ENCODE data around the gene FAM24B.
"Not testable (repeated sequence)": the region's sequence is repeated elsewhere in the genome, so short reads cannot be mapped to it uniquely, and the experiment has no call there.

The FAM24B gene

GRCh38 chr10:122864901-122865300 lies 14.5 kb downstream of the FAM24B start:
- POLR2A ChIA-PET: no interaction called here
- no peak for DNase-seq (ENCODE audit: extremely low spot score)
- CTCF ChIA-PET: no interaction called here
- TF ChIP-seq, protein P1, sequence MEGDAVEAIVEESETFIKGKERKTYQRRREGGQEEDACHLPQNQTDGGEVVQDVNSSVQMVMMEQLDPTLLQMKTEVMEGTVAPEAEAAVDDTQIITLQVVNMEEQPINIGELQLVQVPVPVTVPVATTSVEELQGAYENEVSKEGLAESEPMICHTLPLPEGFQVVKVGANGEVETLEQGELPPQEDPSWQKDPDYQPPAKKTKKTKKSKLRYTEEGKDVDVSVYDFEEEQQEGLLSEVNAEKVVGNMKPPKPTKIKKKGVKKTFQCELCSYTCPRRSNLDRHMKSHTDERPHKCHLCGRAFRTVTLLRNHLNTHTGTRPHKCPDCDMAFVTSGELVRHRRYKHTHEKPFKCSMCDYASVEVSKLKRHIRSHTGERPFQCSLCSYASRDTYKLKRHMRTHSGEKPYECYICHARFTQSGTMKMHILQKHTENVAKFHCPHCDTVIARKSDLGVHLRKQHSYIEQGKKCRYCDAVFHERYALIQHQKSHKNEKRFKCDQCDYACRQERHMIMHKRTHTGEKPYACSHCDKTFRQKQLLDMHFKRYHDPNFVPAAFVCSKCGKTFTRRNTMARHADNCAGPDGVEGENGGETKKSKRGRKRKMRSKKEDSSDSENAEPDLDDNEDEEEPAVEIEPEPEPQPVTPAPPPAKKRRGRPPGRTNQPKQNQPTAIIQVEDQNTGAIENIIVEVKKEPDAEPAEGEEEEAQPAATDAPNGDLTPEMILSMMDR (IDR thresholded peaks at IDR 0.05; ENCODE audit: control extremely low read depth, extremely low read depth, low read depth, missing control alignments): no peak

- ChIA-PET CTCF (no interaction called here), POLR2A (no interaction called here)
- no peak for DNase-seq (ENCODE audit: extremely low spot score)
- TF ChIP-seq, protein P1 (IDR thresholded peaks at IDR 0.05; ENCODE audit: control extremely low read depth, extremely low read depth, low read depth, missing control alignments): no peak
These were observed 15.2 kb downstream of the FAM24B start for GRCh38 chr10:122864194-122864592.

DNA sequence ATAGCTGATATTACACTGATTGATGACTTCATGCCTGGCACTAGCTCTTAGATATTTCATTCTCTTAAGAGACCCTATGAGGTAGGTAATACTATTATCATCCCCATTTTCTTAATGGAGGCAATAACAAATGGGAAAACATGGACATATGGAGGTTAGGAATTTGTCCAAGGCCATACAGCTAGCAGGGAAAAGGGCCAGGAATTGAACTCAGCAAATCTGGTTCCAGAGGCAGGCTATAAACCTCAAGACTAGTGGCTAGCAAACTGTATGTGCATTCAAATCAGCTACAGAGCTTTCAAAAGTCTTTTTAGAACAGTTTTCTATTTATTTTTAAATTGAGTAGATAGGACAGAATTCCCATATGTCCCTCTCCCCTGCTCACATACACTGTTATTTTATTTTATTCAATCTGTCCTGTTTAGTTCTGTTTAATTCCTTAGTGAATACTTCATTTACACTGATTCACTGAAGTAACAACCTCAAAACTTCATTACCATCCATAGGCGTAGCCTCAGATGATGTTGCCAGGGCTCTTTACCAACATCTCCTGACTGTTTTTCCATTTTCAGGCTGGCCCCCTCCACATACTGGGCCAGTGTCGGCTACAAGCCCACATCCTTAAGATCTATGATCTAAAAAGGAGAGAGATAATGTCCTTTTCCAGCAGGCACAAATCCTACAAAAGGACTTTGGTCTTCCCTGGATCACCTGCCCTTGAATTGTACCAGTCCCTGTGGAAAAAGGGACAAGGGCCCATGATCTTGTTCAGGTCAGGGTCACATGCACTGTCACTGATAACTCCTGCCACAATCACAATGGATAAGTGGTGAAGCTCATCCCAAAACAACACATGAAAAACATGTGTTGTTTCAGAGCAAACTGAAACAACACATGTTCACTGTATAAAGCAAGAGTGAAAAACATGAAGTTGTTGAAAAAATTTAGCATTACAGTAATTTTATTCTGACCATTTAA lies 15.9 kb downstream of the FAM24B start:
- no peak for DNase-seq (ENCODE audit: extremely low spot score)
- POLR2A ChIA-PET: no interaction called here
- TF ChIP-seq, protein P1 (IDR thresholded peaks at IDR 0.05; ENCODE audit: control extremely low read depth, extremely low read depth, low read depth, missing control alignments): no peak
- CTCF ChIA-PET: interaction anchor here (0.8 to 1.1 kb wide), 3 partner anchors 10 to 26 kb away, joined by 3 to 13 read pairs (median 5); no protein-coding TSS in a partner anchor

GRCh38 chr10:122861711-122862161 lies 17.6 kb downstream of the FAM24B start:
- TF ChIP-seq, protein P1 (IDR thresholded peaks at IDR 0.05; ENCODE audit: control extremely low read depth, extremely low read depth, low read depth, missing control alignments): no peak
- ChIA-PET CTCF (no interaction called here), POLR2A (no interaction called here)
- DNase-seq (ENCODE audit: extremely low spot score): no peak

- TF ChIP-seq, protein P1 (IDR thresholded peaks at IDR 0.05; ENCODE audit: control extremely low read depth, extremely low read depth, low read depth, missing control alignments): no peak
- ChIA-PET CTCF (no interaction called here), POLR2A (no interaction called here)
- no peak for DNase-seq (ENCODE audit: extremely low spot score)
These were observed 19.9 kb downstream of the FAM24B start for GRCh38 chr10:122859527-122859926.

DNA sequence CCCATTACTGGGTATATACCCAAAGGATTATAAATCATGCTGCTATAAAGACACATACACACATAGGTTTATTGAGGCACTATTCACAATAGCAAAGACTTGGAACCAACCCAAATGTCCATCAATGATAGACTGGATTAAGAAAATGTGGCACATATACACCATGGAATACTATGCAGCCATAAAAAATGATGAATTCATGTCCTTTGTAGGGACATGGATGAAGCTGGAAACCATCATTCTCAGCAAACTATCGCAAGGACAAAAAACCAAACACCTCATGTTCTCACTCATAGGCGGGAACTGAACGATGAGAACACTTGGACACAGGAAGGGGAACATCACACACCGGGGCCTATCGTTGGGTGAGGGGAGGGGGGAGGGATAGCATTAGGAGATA lies 21.3 kb downstream of the FAM24B start:
- DNase-seq (ENCODE audit: extremely low spot score); CTCF ChIA-PET; POLR2A ChIA-PET: not testable (repeated sequence)

DNA sequence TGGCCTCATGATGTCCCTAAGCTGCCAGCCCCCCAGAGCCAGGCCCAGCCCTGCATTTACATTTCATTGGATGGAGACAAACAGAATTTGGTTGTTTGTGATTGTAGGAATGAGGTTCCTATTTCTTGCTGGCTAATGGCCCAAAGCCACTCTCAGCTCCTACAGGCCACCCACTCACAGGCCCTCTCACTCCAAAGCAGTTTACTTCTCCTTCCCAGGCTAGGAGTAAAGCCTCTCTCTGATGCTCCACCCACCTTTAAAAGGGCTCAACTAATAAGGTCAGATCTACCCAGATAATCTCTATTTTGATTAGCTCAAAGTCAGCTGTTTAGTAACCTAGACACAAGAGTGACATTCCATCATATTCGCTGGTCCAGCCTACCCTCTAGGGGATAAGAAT lies 22.5 kb downstream of the FAM24B start:
- no peak for DNase-seq (ENCODE audit: extremely low spot score)
- TF ChIP-seq, protein P1 (IDR thresholded peaks at IDR 0.05; ENCODE audit: control extremely low read depth, extremely low read depth, low read depth, missing control alignments): no peak
- ChIA-PET CTCF (interaction anchor here (1.1 kb wide), 1 partner anchor 21 kb away, joined by 3 read pairs; no protein-coding TSS in a partner anchor), POLR2A (no interaction called here)

Measured in GM10248 (cell line).